Activated naive CD4-positive, alpha-beta T cell treated with anti-CD3 and anti-CD28 coated beads, Interleukin-2, amount 50 U/mL, for 72 hours (primary cell): Measurements from ENCODE around the gene PON1. TPM values are rescaled to one million over a fixed set of nuclear protein-coding genes. Genes with fewer than 3 reads are reported as not detected.

ENCODE experiments used
- ATAC-seq, 2 donors: fragments of 150-1000 bp; cut with Tn5 transposase; 2 replicates each; pipeline ENCODE4 v1.10.0; 2021; ENCODE audit warnings: mild to moderate bottlenecking in 2 of 2, moderate library complexity in 2 of 2
- DNase-seq, 2 donors: peaks; one replicate each; pipeline ENCODE4 v3.0.0; 2021 to 2022; ENCODE audit warnings: low spot score in 2 of 2
- H3K27ac Mint-ChIP-seq, 2 donors: one replicate each; pipeline ENCODE4 v1.8.0; 2022; ENCODE audit warnings: mild to moderate bottlenecking in 2 of 2, mixed read lengths in 2 of 2
- H3K36me3 Mint-ChIP-seq, 2 donors: one replicate each; pipeline ENCODE4 v1.8.0; 2022; ENCODE audit warnings: mixed read lengths in 2 of 2
- H3K9me3 Mint-ChIP-seq, 2 donors: one replicate each; pipeline ENCODE4 v1.8.0; 2022; ENCODE audit warnings: mixed read lengths in 2 of 2
- total RNA-seq, 2 donors: library from RNA; stranded (reverse); gene quantifications; one replicate each; pipeline ENCODE4 v1.2.3, GENCODE V29; 2022

The PON1 gene
- total RNA-seq, result not detected

- peak; percentile 60 to 79 for ATAC-seq
- Mint-ChIP-seq H3K27ac (no peak within 1 kb of the TSS), H3K9me3 (peaks cover 7 to 12% of the 10 kb centered on the region in 2 donors), H3K36me3 (peaks cover 0 to 15% of the 10 kb centered on the region in 2 donors)
- DNase-seq, result peak in 1 of 2 donors; percentile 5
These were observed at the start of gene PON1 for GRCh38 chr7:95324431-95324830. PON1 (minus strand) TSS chr7:95324532; CDS start chr7:95324475, 57 bp downstream.

- ATAC-seq (no peak), DNase-seq (no peak)
- H3K9me3 Mint-ChIP-seq, result peaks cover 0 to 4% of the 10 kb centered on the region in 2 donors
- H3K27ac Mint-ChIP-seq, result no peak overlapping the region
- H3K36me3 Mint-ChIP-seq, result peaks cover 0 to 7% of the 10 kb centered on the region in 2 donors
These were observed 49.0 kb upstream of the PON1 start for GRCh38 chr7:95373323-95373722.

GRCh38 chr7:95368235-95368634 lies 43.9 kb upstream of the PON1 start:
- H3K9me3 Mint-ChIP-seq, result no peaks in the 10 kb centered on the region
- H3K36me3 Mint-ChIP-seq, result no peaks in the 10 kb centered on the region
- ATAC-seq, result no peak
- H3K27ac Mint-ChIP-seq, result no peak overlapping the region
- no peak for DNase-seq

- no peak for ATAC-seq
These were observed 43.3 kb upstream of the PON1 start for GRCh38 chr7:95367606-95368005.

GRCh38 chr7:95365151-95365550 lies 40.8 kb upstream of the PON1 start:
- no peak overlapping the region for H3K27ac Mint-ChIP-seq
- ATAC-seq, result no peak
- H3K36me3 Mint-ChIP-seq, result no peaks in the 10 kb centered on the region
- no peak for DNase-seq
- H3K9me3 Mint-ChIP-seq, result no peaks in the 10 kb centered on the region

More at GRCh38 chr7:95367606-95368005, 43.3 kb upstream of the PON1 start:
- Mint-ChIP-seq H3K36me3 (no peaks in the 10 kb centered on the region), H3K27ac (no peak overlapping the region), H3K9me3 (no peaks in the 10 kb centered on the region)
- DNase-seq, result no peak

GRCh38 chr7:95357623-95358022 lies 33.3 kb upstream of the PON1 start:
- no peak overlapping the region for H3K27ac Mint-ChIP-seq
- DNase-seq, result no peak
- peaks cover 0 to 9% of the 10 kb centered on the region in 2 donors for H3K36me3 Mint-ChIP-seq
- H3K9me3 Mint-ChIP-seq, result peaks cover 0 to 5% of the 10 kb centered on the region in 2 donors
- ATAC-seq, result no peak

GRCh38 chr7:95342642-95343307 lies 18.4 kb upstream of the PON1 start:
- ATAC-seq (no peak), DNase-seq (no peak)
- Mint-ChIP-seq H3K9me3 (no peaks in the 10 kb centered on the region), H3K36me3 (no peaks in the 10 kb centered on the region), H3K27ac (no peak overlapping the region)

GRCh38 chr7:95342029-95342428 lies 17.7 kb upstream of the PON1 start:
- DNase-seq, result no peak
- H3K36me3 Mint-ChIP-seq, result no peaks in the 10 kb centered on the region
- no peaks in the 10 kb centered on the region for H3K9me3 Mint-ChIP-seq
- ATAC-seq, result no peak
- no peak overlapping the region for H3K27ac Mint-ChIP-seq

- no peaks in the 10 kb centered on the region for H3K9me3 Mint-ChIP-seq
- no peaks in the 10 kb centered on the region for H3K36me3 Mint-ChIP-seq
- ATAC-seq (no peak), DNase-seq (no peak)
- H3K27ac Mint-ChIP-seq, result no peak overlapping the region
These were observed 16.2 kb upstream of the PON1 start for GRCh38 chr7:95340491-95340890.

- ATAC-seq (no peak), DNase-seq (no peak)
- Mint-ChIP-seq H3K36me3 (no peaks in the 10 kb centered on the region), H3K9me3 (no peaks in the 10 kb centered on the region), H3K27ac (no peak overlapping the region)
These were observed 14.5 kb upstream of the PON1 start for GRCh38 chr7:95338832-95339231.

GRCh38 chr7:95335093-95335492 lies 10.8 kb upstream of the PON1 start:
- peaks cover 0 to 5% of the 10 kb centered on the region in 2 donors for H3K9me3 Mint-ChIP-seq
- peak in 1 of 2 donors; percentile 40 for ATAC-seq
- no peak for DNase-seq
- H3K36me3 Mint-ChIP-seq, result peaks cover 0 to 8% of the 10 kb centered on the region in 2 donors
- no peak overlapping the region for H3K27ac Mint-ChIP-seq

- DNase-seq (no peak), ATAC-seq (no peak)
- H3K9me3 Mint-ChIP-seq, result peaks cover 0 to 5% of the 10 kb centered on the region in 2 donors
- peaks cover 0 to 8% of the 10 kb centered on the region in 2 donors for H3K36me3 Mint-ChIP-seq
- no peak overlapping the region for H3K27ac Mint-ChIP-seq
These were observed 10.1 kb upstream of the PON1 start for GRCh38 chr7:95334447-95334846.

GRCh38 chr7:95330961-95331337 lies 6.6 kb upstream of the PON1 start:
- Mint-ChIP-seq H3K9me3 (peaks cover 11 to 12% of the 10 kb centered on the region in 2 donors), H3K36me3 (peaks cover 0 to 18% of the 10 kb centered on the region in 2 donors), H3K27ac (peak overlapping the region in 1 of 2 donors; percentile 86)
- DNase-seq, result no peak
- no peak for ATAC-seq

GRCh38 chr7:95330204-95330960 lies 6.0 kb upstream of the PON1 start:
- peak overlapping the region in 1 of 2 donors; percentile 86 for H3K27ac Mint-ChIP-seq
- H3K36me3 Mint-ChIP-seq, result peaks cover 0 to 23% of the 10 kb centered on the region in 2 donors
- DNase-seq (no peak), ATAC-seq (peak; percentile 61 to 85)
- peaks cover 12% of the 10 kb centered on the region in 2 donors for H3K9me3 Mint-ChIP-seq

- H3K27ac Mint-ChIP-seq, result no peak overlapping the region
- peaks cover 0 to 23% of the 10 kb centered on the region in 2 donors for H3K36me3 Mint-ChIP-seq
- H3K9me3 Mint-ChIP-seq, result peaks cover 12% of the 10 kb centered on the region in 2 donors
- no peak for ATAC-seq
- DNase-seq, result no peak
These were observed 3.0 kb upstream of the PON1 start for GRCh38 chr7:95327356-95327755.

GRCh38 chr7:95323410-95324129 lies 762 bp downstream of the PON1 start:
- Mint-ChIP-seq H3K9me3 (peaks cover 7 to 12% of the 10 kb centered on the region in 2 donors), H3K36me3 (peaks cover 0 to 15% of the 10 kb centered on the region in 2 donors), H3K27ac (no peak overlapping the region)
- no peak for ATAC-seq
- no peak for DNase-seq

- DNase-seq (no peak), ATAC-seq (no peak)
- peaks cover 0 to 12% of the 10 kb centered on the region in 2 donors for H3K36me3 Mint-ChIP-seq
- peaks cover 4 to 8% of the 10 kb centered on the region in 2 donors for H3K9me3 Mint-ChIP-seq
- no peak overlapping the region for H3K27ac Mint-ChIP-seq
These were observed 1.5 kb downstream of the PON1 start for GRCh38 chr7:95322854-95323253.
